Bronchial epithelial cell (primary cell): ENCODE data around the gene RTKN. TPM values are rescaled to one million over a fixed set of nuclear protein-coding genes. Genes with fewer than 3 reads are reported as not detected.
A peak's percentile ranks its signal among the peaks of the same experiment; 100 is the strongest.

ENCODE experiments used
- DNase-seq: peaks from one replicate; pipeline ENCODE4 v3.0.0-alpha.2; 2010; ENCODE audit warnings: low read depth
- FAIRE-seq: peaks from 2 replicates; lab custom pipeline; 2011; peaks lifted over from hg19 to GRCh38; lab: Jason Lieb, UNC
- H3K27me3 ChIP-seq: 2 replicates; pipeline ENCODE4 v1.5.1; 2011; ENCODE audit warnings: low read length; ENCODE audit not compliant: control insufficient read depth, insufficient read depth
- H3K36me3 ChIP-seq: 2 replicates; pipeline ENCODE4 v1.5.1; 2011; ENCODE audit warnings: low read length; ENCODE audit not compliant: control insufficient read depth, insufficient read depth
- H3K4me3 ChIP-seq: 2 replicates; pipeline ENCODE4 v1.5.1; 2011; ENCODE audit warnings: mild to moderate bottlenecking, low read depth, low read length, control low read depth
- total RNA-seq: library from RNA; depleted of rRNA; stranded (reverse); fragments of >200 nt; gene quantifications from 2 replicates; pipeline ENCODE4 v1.2.1, GENCODE V29; 2014
- TF ChIP-seq, protein P1 (sequence below): IDR thresholded peaks from 2 replicates; pipeline ENCODE4 v1.5.1; 2011; ENCODE audit warnings: mild to moderate bottlenecking, moderate library complexity, low read length, control low read depth, inconsistent platforms; ENCODE audit not compliant: insufficient read depth, severe bottlenecking

Gene RTKN
- total RNA-seq, 1 donor from 2014 or later = 22.1 TPM

DNA sequence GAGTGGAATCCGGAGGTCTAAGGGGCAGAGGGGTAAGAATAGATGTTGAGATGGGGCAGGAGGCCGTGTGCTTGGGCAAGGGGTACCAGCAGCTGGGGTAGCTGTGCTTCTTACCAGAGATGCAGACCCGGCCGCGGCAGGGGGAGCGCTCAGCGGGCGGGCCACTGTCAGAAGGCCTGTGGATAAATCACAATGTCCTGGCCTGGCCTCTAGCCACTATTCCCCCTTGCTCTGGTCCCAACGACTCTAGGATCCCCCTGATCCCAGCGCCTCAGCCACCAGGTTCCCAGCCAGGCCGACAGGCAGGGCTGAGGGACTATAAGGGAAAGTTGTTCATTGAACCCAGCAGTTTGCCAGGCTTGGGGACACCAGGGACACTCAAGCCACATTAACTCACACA lies 11.2 kb downstream of the RTKN start:
- H3K4me3 ChIP-seq = no peak overlapping the region
- H3K36me3 ChIP-seq = peaks cover 28% of the 10 kb centered on the region
- TF ChIP-seq, protein P1, sequence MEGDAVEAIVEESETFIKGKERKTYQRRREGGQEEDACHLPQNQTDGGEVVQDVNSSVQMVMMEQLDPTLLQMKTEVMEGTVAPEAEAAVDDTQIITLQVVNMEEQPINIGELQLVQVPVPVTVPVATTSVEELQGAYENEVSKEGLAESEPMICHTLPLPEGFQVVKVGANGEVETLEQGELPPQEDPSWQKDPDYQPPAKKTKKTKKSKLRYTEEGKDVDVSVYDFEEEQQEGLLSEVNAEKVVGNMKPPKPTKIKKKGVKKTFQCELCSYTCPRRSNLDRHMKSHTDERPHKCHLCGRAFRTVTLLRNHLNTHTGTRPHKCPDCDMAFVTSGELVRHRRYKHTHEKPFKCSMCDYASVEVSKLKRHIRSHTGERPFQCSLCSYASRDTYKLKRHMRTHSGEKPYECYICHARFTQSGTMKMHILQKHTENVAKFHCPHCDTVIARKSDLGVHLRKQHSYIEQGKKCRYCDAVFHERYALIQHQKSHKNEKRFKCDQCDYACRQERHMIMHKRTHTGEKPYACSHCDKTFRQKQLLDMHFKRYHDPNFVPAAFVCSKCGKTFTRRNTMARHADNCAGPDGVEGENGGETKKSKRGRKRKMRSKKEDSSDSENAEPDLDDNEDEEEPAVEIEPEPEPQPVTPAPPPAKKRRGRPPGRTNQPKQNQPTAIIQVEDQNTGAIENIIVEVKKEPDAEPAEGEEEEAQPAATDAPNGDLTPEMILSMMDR = no peak
- H3K27me3 ChIP-seq = no peaks in the 10 kb centered on the region
- no peak for DNase-seq
- FAIRE-seq = no peak

DNA sequence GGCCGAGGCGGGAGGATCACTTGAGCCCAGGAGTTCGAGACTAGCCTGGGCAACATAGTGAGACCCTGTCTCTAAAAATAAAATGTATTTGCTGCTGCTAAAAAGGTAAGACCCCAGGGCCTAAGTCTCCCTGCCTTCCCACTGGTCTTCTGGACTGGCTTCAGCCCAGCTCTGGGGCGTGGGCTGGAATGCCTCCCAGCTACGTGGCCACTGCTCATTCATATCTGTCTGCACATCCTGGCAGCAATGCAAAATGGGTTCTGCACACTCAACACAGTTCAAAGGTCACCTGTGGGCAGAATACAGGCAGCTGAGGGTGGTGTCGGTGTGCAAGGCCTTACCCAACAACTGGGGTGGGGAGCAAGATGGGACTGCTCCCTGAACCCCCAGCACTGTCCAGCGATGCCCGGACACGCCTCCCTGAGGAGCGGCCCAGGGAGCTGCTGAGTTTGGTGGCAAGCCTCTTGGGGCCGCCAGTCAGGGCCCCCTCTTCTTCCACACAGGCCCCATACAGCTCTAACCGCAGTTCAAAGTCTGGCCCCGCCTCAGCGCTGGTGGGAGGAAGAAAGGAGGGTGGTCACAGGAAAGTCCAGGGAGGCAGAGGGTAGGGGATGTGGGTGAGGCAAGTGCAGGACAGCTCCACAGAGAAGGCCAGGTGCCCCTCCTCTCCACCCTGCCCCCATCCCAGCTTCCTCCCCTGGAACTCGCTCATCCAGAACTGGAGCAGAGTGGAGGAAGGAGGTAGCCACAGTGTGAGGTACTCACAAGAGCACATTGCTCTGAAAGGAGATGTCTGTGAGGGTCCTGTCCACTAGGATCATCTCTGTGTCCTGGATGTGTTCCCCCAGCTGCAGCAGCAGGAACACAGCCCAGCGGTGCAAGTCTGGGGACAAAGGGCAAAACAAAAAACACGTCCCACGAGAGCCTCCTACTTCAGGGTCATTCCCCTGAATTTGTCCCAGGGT lies 12.0 kb downstream of the RTKN start:
- DNase-seq (no peak), FAIRE-seq (no peak)
- Histone ChIP-seq H3K36me3 (peaks cover 28% of the 10 kb centered on the region), H3K4me3 (no peak overlapping the region), H3K27me3 (no peaks in the 10 kb centered on the region)
- TF ChIP-seq, protein P1 = no peak

DNA sequence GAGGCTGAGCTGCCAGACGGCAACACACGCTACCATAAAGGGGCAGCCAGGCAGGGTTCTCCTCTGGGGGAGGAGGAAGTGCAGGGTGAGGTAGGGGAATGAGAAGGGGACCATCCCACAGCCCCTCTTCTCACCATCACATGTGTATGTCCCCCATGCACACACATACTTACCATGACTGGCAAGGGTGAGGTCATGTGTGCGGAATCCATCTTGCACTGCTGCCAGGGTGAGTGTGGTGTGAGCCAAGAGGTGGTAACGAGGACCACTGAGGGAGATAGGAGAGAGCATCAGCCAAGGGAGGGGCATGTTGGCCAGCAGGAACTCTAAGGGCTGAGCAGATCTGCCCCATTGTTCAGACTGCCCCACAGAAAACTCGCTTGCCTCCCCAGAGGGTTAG lies 13.1 kb downstream of the RTKN start:
- no peak overlapping the region for H3K4me3 ChIP-seq
- H3K36me3 ChIP-seq = peaks cover 28% of the 10 kb centered on the region
- DNase-seq = no peak
- no peaks in the 10 kb centered on the region for H3K27me3 ChIP-seq
- FAIRE-seq = peak; percentile 40
- TF ChIP-seq, protein P1 = no peak

DNA sequence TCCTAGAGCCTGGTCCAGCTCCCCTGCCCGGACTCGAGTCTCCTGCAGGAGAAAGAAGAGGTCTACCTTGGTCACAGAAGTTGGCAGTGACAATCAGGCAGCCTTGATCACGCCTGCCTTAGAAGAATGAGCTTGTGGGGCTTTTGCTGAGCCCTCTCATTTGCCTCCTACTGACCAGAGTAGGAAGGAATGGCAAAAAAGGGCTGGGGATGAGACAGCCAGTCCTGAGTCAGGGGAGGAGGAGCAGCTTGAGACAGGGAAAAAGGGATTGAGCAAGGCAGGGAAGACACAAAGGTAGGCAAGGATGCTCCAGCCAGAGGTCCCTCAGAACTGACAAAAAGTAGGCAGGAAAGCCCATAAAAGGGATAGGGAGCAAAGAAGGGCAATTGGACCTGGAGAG lies 14.2 kb downstream of the RTKN start:
- peak; percentile 50 for DNase-seq
- TF ChIP-seq, protein P1 = no peak
- no peak for FAIRE-seq
- H3K4me3 ChIP-seq = no peak overlapping the region
- H3K36me3 ChIP-seq = peaks cover 27% of the 10 kb centered on the region
- no peaks in the 10 kb centered on the region for H3K27me3 ChIP-seq

DNA sequence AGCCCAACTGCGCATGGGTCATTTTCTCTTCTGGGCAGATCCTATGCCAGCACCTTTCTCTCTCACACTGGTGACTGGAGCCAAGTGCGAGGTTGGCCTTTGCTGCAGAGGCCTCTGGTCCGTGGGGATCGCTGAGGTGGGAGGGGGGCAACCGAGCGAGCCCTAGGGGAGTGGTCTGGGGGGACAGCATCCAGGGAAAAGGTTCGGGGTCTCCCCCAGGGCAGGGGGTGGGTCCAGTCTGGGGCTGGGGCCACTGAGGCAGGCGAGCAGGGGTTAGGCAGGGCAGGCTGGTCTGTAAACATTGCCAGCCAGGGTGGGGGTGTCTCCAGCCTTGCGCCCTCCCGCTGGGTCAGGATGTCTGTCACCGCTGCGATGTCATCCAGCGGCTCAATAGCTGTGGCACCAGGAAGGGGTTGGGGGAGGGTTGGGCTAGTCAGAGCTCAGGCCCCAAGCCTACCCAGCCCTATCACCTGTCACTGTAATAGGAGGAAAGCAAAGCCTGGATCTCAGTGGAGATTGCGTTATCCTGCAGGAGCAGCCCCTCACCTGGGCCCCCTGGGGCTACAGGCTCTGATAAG lies 15.5 kb downstream of the RTKN start:
- Histone ChIP-seq H3K36me3 (peaks cover 18% of the 10 kb centered on the region), H3K27me3 (no peaks in the 10 kb centered on the region), H3K4me3 (no peak overlapping the region)
- TF ChIP-seq, protein P1 = no peak
- DNase-seq (no peak), FAIRE-seq (no peak)
